ENCODE results near the gene KCP. TPM values are rescaled to one million over a fixed set of nuclear protein-coding genes. Genes with fewer than 3 reads are reported as not detected.

The KCP gene
- polyA plus RNA-seq (2013) = 0.16 TPM

- peak in 1 of 3 donors; percentile 11 for DNase-seq
- Histone ChIP-seq H3K4me3 (ENCODE audit: control insufficient read depth in 1 of 7, extremely low read depth in 1 of 7, insufficient read depth in 4 of 7, low read depth in 2 of 7, low read length in 6 of 7) (peak within 1 kb of the TSS in 3 of 7 experiments; percentile 13 to 61 (median 51)), H3K27me3 (replicated peaks in 2 of 5; ENCODE audit: control insufficient read depth in 4 of 5, insufficient read depth in 5 of 5, low read length in 4 of 5) (peaks cover 0 to 58% (median 17%) of the 10 kb centered on the region in 5 experiments), H3K4me1 (ENCODE audit: control extremely low read depth in 1 of 4, control insufficient read depth in 4 of 4, insufficient read depth in 4 of 4, low read length in 3 of 4) (peaks cover 0 to 21% (median 15%) of the 10 kb centered on the region in 4 experiments), H3K36me3 (ENCODE audit: control insufficient read depth in 4 of 4, insufficient read depth in 4 of 4, low read length in 3 of 4) (no peaks in the 10 kb centered on the region), H3K27ac (ENCODE audit: insufficient read depth in 1 of 2, low read depth in 1 of 2, low read length in 2 of 2, poor library complexity in 1 of 2, severe bottlenecking in 2 of 2) (no peak within 1 kb of the TSS), H3K9me3 (ENCODE audit: control extremely low read depth in 1 of 5, control insufficient read depth in 4 of 5, insufficient read depth in 2 of 5, low read depth in 1 of 5, low read length in 4 of 5) (no peaks in the 10 kb centered on the region)
- 50% methylated on average over 31 of the region's 34 CpGs for WGBS (ENCODE audit: insufficient coverage)
- POLR2A ChIA-PET = no interaction called here
- CTCF ChIA-PET = interaction anchor here (0.6 to 2.6 kb wide), 8 partner anchors 10 to 301 kb away, joined by 3 to 8 read pairs (median 4); no protein-coding TSS in a partner anchor
Observed at GRCh38 chr7:128910569-128910945, at the start of gene KCP. Gene KCP (minus strand): TSS chr7:128910709. CDS start chr7:128910676, 33 bp downstream.

DNA sequence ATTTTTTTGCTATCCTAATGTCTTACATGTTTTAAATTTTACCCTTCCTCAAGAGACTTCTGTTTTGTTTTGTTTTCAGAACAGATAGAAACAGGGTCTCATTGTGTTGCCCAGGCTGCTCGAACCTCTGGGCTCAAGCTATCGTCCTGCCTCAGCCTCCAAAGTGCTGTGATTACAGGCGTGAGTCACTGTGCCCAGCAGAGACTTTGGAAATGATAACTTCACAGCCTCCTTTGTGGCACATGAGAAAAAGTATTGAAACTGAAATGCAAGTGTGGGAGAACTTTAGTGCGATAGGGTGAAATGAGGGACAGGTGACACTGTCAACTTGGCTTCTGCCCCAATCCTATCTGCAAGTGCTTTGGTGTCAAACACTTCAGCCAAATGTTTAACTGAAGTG lies 48.8 kb upstream of the KCP start:
- Histone ChIP-seq H3K4me3 (ENCODE audit: control insufficient read depth in 1 of 7, extremely low read depth in 1 of 7, insufficient read depth in 4 of 7, low read depth in 2 of 7, low read length in 6 of 7) (no peak overlapping the region), H3K9me3 (ENCODE audit: control extremely low read depth in 1 of 5, control insufficient read depth in 4 of 5, insufficient read depth in 2 of 5, low read depth in 1 of 5, low read length in 4 of 5) (no peaks in the 10 kb centered on the region), H3K36me3 (ENCODE audit: control insufficient read depth in 4 of 4, insufficient read depth in 4 of 4, low read length in 3 of 4) (peaks cover 30 to 70% (median 51%) of the 10 kb centered on the region in 4 experiments), H3K4me1 (ENCODE audit: control extremely low read depth in 1 of 4, control insufficient read depth in 4 of 4, insufficient read depth in 4 of 4, low read length in 3 of 4) (peaks cover 0 to 2% (median 0%) of the 10 kb centered on the region in 4 experiments), H3K27ac (ENCODE audit: insufficient read depth in 1 of 2, low read depth in 1 of 2, low read length in 2 of 2, poor library complexity in 1 of 2, severe bottlenecking in 2 of 2) (no peak overlapping the region), H3K27me3 (replicated peaks in 2 of 5; ENCODE audit: control insufficient read depth in 4 of 5, insufficient read depth in 5 of 5, low read length in 4 of 5) (no peaks in the 10 kb centered on the region)
- ChIA-PET CTCF (interaction anchor here (0.8 to 2.8 kb wide), 6 partner anchors 9 to 56 kb away, joined by 3 to 13 read pairs (median 4); no protein-coding TSS in a partner anchor), POLR2A (no interaction called here)
- WGBS (ENCODE audit: insufficient coverage) = 100% methylated on average over 4 of the region's 4 CpGs
- no peak for DNase-seq

DNA sequence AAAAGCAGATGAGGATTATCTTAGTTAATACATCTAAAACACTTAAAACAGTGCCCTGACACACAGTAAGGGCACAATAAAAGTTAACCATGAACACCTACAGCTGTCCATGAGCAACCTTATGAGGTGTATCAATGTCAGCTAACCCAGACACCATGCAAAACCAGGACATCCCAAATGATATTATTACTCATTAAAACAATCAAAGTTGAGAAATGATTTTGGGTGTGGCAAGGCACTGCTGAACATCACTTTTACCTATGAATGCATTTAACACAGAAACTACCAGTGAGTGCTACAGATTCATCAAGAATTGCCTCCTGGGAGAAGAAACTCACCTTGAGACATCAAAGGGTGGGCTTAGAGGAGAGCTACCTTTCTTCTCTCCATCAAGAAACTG lies 45.5 kb upstream of the KCP start:
- Histone ChIP-seq H3K27me3 (replicated peaks in 2 of 5; ENCODE audit: control insufficient read depth in 4 of 5, insufficient read depth in 5 of 5, low read length in 4 of 5) (no peaks in the 10 kb centered on the region), H3K27ac (ENCODE audit: insufficient read depth in 1 of 2, low read depth in 1 of 2, low read length in 2 of 2, poor library complexity in 1 of 2, severe bottlenecking in 2 of 2) (no peak overlapping the region), H3K36me3 (ENCODE audit: control insufficient read depth in 4 of 4, insufficient read depth in 4 of 4, low read length in 3 of 4) (peaks cover 32 to 80% (median 60%) of the 10 kb centered on the region in 4 experiments), H3K9me3 (ENCODE audit: control extremely low read depth in 1 of 5, control insufficient read depth in 4 of 5, insufficient read depth in 2 of 5, low read depth in 1 of 5, low read length in 4 of 5) (no peaks in the 10 kb centered on the region), H3K4me1 (ENCODE audit: control extremely low read depth in 1 of 4, control insufficient read depth in 4 of 4, insufficient read depth in 4 of 4, low read length in 3 of 4) (peaks cover 0 to 13% (median 7%) of the 10 kb centered on the region in 4 experiments), H3K4me3 (ENCODE audit: control insufficient read depth in 1 of 7, extremely low read depth in 1 of 7, insufficient read depth in 4 of 7, low read depth in 2 of 7, low read length in 6 of 7) (no peak overlapping the region)
- ChIA-PET POLR2A (no interaction called here), CTCF (interaction anchor here (0.6 to 2.1 kb wide), 7 partner anchors 11 to 66 kb away, joined by 3 to 6 read pairs (median 4); partner anchors contain the start of gene KCP)
- no peak for DNase-seq

GRCh38 chr7:128954830-128955802 lies 44.6 kb upstream of the KCP start:
- 82% methylated on average over 11 of the region's 15 CpGs for WGBS (ENCODE audit: insufficient coverage)
- peaks cover 32 to 88% (median 64%) of the 10 kb centered on the region in 4 experiments for H3K36me3 ChIP-seq (ENCODE audit: control insufficient read depth in 4 of 4, insufficient read depth in 4 of 4, low read length in 3 of 4)
- DNase-seq = peak in 2 of 3 donors; percentile 28 to 48

DNA sequence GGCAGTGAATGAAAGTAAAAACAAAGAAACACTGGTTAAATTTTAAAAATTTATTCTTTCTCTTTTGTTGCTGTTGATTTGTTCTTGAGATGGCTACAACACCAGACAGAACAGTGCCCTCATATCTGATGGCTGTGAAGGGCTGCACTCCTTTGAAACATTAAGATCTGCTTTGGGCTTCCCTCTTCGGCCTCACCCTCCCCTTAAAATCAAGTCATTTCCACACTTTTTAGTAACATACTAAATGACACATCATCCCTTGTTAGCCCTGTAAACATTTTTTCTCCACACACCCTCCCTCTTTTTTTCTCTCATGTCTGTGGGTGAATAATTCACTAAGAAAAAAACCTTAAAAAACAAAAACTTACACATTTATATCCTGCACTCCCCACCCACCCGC lies 43.6 kb upstream of the KCP start:
- Histone ChIP-seq H3K9me3 (ENCODE audit: control extremely low read depth in 1 of 5, control insufficient read depth in 4 of 5, insufficient read depth in 2 of 5, low read depth in 1 of 5, low read length in 4 of 5) (no peaks in the 10 kb centered on the region), H3K27me3 (replicated peaks in 2 of 5; ENCODE audit: control insufficient read depth in 4 of 5, insufficient read depth in 5 of 5, low read length in 4 of 5) (no peaks in the 10 kb centered on the region), H3K27ac (ENCODE audit: insufficient read depth in 1 of 2, low read depth in 1 of 2, low read length in 2 of 2, poor library complexity in 1 of 2, severe bottlenecking in 2 of 2) (no peak overlapping the region), H3K4me3 (ENCODE audit: control insufficient read depth in 1 of 7, extremely low read depth in 1 of 7, insufficient read depth in 4 of 7, low read depth in 2 of 7, low read length in 6 of 7) (no peak overlapping the region), H3K4me1 (ENCODE audit: control extremely low read depth in 1 of 4, control insufficient read depth in 4 of 4, insufficient read depth in 4 of 4, low read length in 3 of 4) (peaks cover 0 to 18% (median 8%) of the 10 kb centered on the region in 4 experiments), H3K36me3 (ENCODE audit: control insufficient read depth in 4 of 4, insufficient read depth in 4 of 4, low read length in 3 of 4) (peaks cover 37 to 89% (median 61%) of the 10 kb centered on the region in 4 experiments)
- ChIA-PET POLR2A (no interaction called here), CTCF (interaction anchor here (0.8 to 2.1 kb wide), 6 partner anchors 13 to 51 kb away, joined by 3 to 6 read pairs (median 4); partner anchors contain the start of gene KCP)
- no peak for DNase-seq
- 60% methylated on average over 1 of the region's 2 CpGs for WGBS (ENCODE audit: insufficient coverage)

More at GRCh38 chr7:128954830-128955802, 44.6 kb upstream of the KCP start:
- H3K4me3 ChIP-seq (ENCODE audit: control insufficient read depth in 1 of 7, extremely low read depth in 1 of 7, insufficient read depth in 4 of 7, low read depth in 2 of 7, low read length in 6 of 7) = no peak overlapping the region
- CTCF ChIA-PET = interaction anchor here (0.6 to 2.1 kb wide), 8 partner anchors 14 to 65 kb away, joined by 3 to 6 read pairs (median 3); partner anchors contain the start of gene KCP
- POLR2A ChIA-PET = no interaction called here
- H3K27ac ChIP-seq (ENCODE audit: insufficient read depth in 1 of 2, low read depth in 1 of 2, low read length in 2 of 2, poor library complexity in 1 of 2, severe bottlenecking in 2 of 2) = peak overlapping the region in 1 of 2 experiments; percentile 28
- H3K27me3 ChIP-seq (replicated peaks in 2 of 5; ENCODE audit: control insufficient read depth in 4 of 5, insufficient read depth in 5 of 5, low read length in 4 of 5) = no peaks in the 10 kb centered on the region
- peaks cover 0 to 13% (median 7%) of the 10 kb centered on the region in 4 experiments for H3K4me1 ChIP-seq (ENCODE audit: control extremely low read depth in 1 of 4, control insufficient read depth in 4 of 4, insufficient read depth in 4 of 4, low read length in 3 of 4)
- no peaks in the 10 kb centered on the region for H3K9me3 ChIP-seq (ENCODE audit: control extremely low read depth in 1 of 5, control insufficient read depth in 4 of 5, insufficient read depth in 2 of 5, low read depth in 1 of 5, low read length in 4 of 5)

- Histone ChIP-seq H3K27ac (ENCODE audit: insufficient read depth in 1 of 2, low read depth in 1 of 2, low read length in 2 of 2, poor library complexity in 1 of 2, severe bottlenecking in 2 of 2) (peak overlapping the region in 1 of 2 experiments; percentile 46), H3K4me1 (ENCODE audit: control extremely low read depth in 1 of 4, control insufficient read depth in 4 of 4, insufficient read depth in 4 of 4, low read length in 3 of 4) (peaks cover 0 to 36% (median 15%) of the 10 kb centered on the region in 4 experiments), H3K36me3 (ENCODE audit: control insufficient read depth in 4 of 4, insufficient read depth in 4 of 4, low read length in 3 of 4) (peaks cover 28 to 91% (median 62%) of the 10 kb centered on the region in 4 experiments), H3K4me3 (ENCODE audit: control insufficient read depth in 1 of 7, extremely low read depth in 1 of 7, insufficient read depth in 4 of 7, low read depth in 2 of 7, low read length in 6 of 7) (no peak overlapping the region), H3K27me3 (replicated peaks in 2 of 5; ENCODE audit: control insufficient read depth in 4 of 5, insufficient read depth in 5 of 5, low read length in 4 of 5) (no peaks in the 10 kb centered on the region), H3K9me3 (ENCODE audit: control extremely low read depth in 1 of 5, control insufficient read depth in 4 of 5, insufficient read depth in 2 of 5, low read depth in 1 of 5, low read length in 4 of 5) (no peaks in the 10 kb centered on the region)
- no peak for DNase-seq
- WGBS (ENCODE audit: insufficient coverage) = 38% methylated on average over 5 of the region's 5 CpGs
- CTCF ChIA-PET = interaction anchor here (1.1 to 1.5 kb wide), 6 partner anchors 10 to 71 kb away, joined by 3 to 6 read pairs (median 4); no protein-coding TSS in a partner anchor
- POLR2A ChIA-PET = interaction anchor here (1.1 kb wide), 1 partner anchor 10 kb away, joined by 3 read pairs; no protein-coding TSS in a partner anchor
Observed at GRCh38 chr7:128951296-128951695, 40.8 kb upstream of the KCP start.
